Neural progenitor cell (in vitro differentiated cells): ENCODE measurements around the gene DARS1. TPM values are rescaled to one million over a fixed set of nuclear protein-coding genes. Genes with fewer than 3 reads are reported as not detected.
A peak's percentile ranks its signal among the peaks of the same experiment; 100 is the strongest.

Experiments
- DNase-seq: peaks from one replicate; pipeline ENCODE4 v3.0.0-alpha.2; 2016; ENCODE audit warnings: low spot score
- H2AFZ ChIP-seq: fragments of 200-600 bp; sonication (generic); replicated peaks from 2 replicates; pipeline ENCODE4 v1.6.1; 2016; ENCODE audit warnings: antibody characterized with exemption
- H3F3A ChIP-seq: fragments of 200-600 bp; sonication (generic); 2 replicates; pipeline ENCODE4 v1.6.1; 2016; ENCODE audit warnings: antibody characterized with exemption, low read depth
- H3K27ac ChIP-seq: fragments of 200-600 bp; sonication (generic); 2 replicates; pipeline ENCODE4 v1.5.1; 2016; ENCODE audit warnings: mild to moderate bottlenecking
- H3K27me3 ChIP-seq: fragments of 200-600 bp; sonication (generic); 2 replicates; pipeline ENCODE4 v1.6.1; 2016; ENCODE audit warnings: mild to moderate bottlenecking, moderate library complexity
- H3K36me3 ChIP-seq: fragments of 200-600 bp; sonication (generic); 2 replicates; pipeline ENCODE4 v1.5.1; 2016
- H3K4me1 ChIP-seq: fragments of 200-600 bp; sonication (generic); 2 replicates; pipeline ENCODE4 v1.6.1; 2016; ENCODE audit warnings: mixed run types
- H3K4me2 ChIP-seq: fragments of 200-600 bp; sonication (generic); 2 replicates; pipeline ENCODE4 v1.6.1; 2016
- H3K4me3 ChIP-seq: fragments of 200-600 bp; sonication (generic); 2 replicates; pipeline ENCODE4 v1.5.1; 2016
- H3K79me2 ChIP-seq: fragments of 200-600 bp; sonication (generic); 2 replicates; pipeline ENCODE4 v1.6.1; 2016; ENCODE audit warnings: low read depth
- H3K9ac ChIP-seq: fragments of 200-600 bp; sonication (generic); 2 replicates; pipeline ENCODE4 v1.6.1; 2016
- H3K9me3 ChIP-seq: fragments of 200-600 bp; sonication (generic); 2 replicates; pipeline ENCODE4 v1.5.1; 2016; ENCODE audit warnings: low read depth
- H4K20me1 ChIP-seq: fragments of 200-600 bp; sonication (generic); 2 replicates; pipeline ENCODE4 v1.6.1; 2016; ENCODE audit warnings: low read depth
- H3K27ac Mint-ChIP-seq: 3 replicates; pipeline ENCODE4 v1.8.0; 2021; ENCODE audit warnings: mixed read lengths
- H3K27me3 Mint-ChIP-seq: 2 replicates; pipeline ENCODE4 v1.8.0; 2022; ENCODE audit warnings: low read depth, mild to moderate bottlenecking, inconsistent platforms, moderate library complexity, mixed read lengths; ENCODE audit not compliant: insufficient read depth
- H3K36me3 Mint-ChIP-seq: 3 replicates; pipeline ENCODE4 v1.8.0; 2021; ENCODE audit warnings: mixed read lengths
- H3K4me1 Mint-ChIP-seq: 3 replicates; pipeline ENCODE4 v1.8.0; 2021; ENCODE audit warnings: mixed read lengths
- H3K4me3 Mint-ChIP-seq: 3 replicates; pipeline ENCODE4 v1.8.0; 2021; ENCODE audit warnings: mild to moderate bottlenecking, moderate library complexity, mixed read lengths
- H3K9me3 Mint-ChIP-seq: 3 replicates; pipeline ENCODE4 v1.8.0; 2020; ENCODE audit warnings: mixed read lengths
- EZH2 ChIP-seq: fragments of 200-600 bp; sonication (generic); IDR thresholded peaks from 2 replicates; pipeline ENCODE4 v1.6.1; 2017; ENCODE audit warnings: antibody characterized with exemption, mild to moderate bottlenecking, moderate library complexity
- EZH2phosphoT487 ChIP-seq: fragments of 200-600 bp; sonication (generic); IDR thresholded peaks from 2 replicates; pipeline ENCODE4 v1.6.1; 2017; ENCODE audit warnings: antibody characterized with exemption
- total RNA-seq: library from RNA; depleted of rRNA; stranded (reverse); fragments of >200 nt; gene quantifications from 2 replicates; pipeline ENCODE4 v1.2.3, GENCODE V29; 2015; ENCODE audit warnings: low replicate concordance
- TF ChIP-seq, protein P1 (sequence below): fragments of 200-600 bp; sonication (generic); IDR thresholded peaks from 2 replicates; pipeline ENCODE4 v1.5.1; 2017; ENCODE audit warnings: antibody characterized with exemption, mild to moderate bottlenecking

DARS1 gene
- total RNA-seq, 1 donor from 2014 or later, result 227 TPM

DNA sequence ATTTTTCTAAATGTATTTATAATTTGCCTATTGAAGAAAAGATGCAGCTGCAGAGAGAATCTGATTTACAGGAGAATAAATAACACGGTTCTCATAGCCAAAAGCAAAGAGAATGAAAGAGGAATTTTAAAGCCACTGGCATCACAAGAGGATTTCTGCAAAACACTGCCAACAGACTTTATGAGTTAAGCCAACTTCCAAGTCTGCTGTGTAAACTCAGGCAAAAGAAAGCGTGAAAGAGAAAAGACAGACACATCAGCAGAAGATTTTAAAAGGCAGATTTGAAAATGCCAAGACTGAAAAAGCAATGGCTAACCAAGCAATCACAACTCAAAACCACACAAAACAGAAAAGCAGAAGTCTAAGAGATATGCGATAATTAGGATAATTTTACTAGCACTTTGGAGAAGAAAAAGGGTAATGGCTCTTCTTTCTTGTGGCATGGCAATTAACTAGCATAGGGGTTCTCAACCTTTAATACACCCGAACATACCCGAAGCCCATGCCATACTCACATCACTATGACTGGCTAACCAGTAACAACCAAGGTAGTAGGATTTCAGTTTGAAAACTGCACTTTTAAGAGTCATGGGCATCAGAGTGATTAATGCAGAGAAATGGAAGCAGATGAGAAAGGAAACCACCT is 4.9 kb downstream of the DARS1 start:
- Histone ChIP-seq H3K4me3 (no peak overlapping the region), H3K4me2 (peak overlapping the region; percentile 42), H3K79me2 (peaks cover 65% of the 10 kb centered on the region), H2AFZ (no peak overlapping the region), H3K27me3 (no peaks in the 10 kb centered on the region), H3K9ac (peak overlapping the region; percentile 61), H3K36me3 (peaks cover 45% of the 10 kb centered on the region), H4K20me1 (peaks cover 18% of the 10 kb centered on the region), H3K4me1 (peaks cover 29% of the 10 kb centered on the region), H3K9me3 (no peaks in the 10 kb centered on the region), H3F3A (peaks cover 15% of the 10 kb centered on the region), H3K27ac (no peak overlapping the region)
- H3K36me3 Mint-ChIP-seq, result peaks cover 33% of the 10 kb centered on the region
- peaks cover 20% of the 10 kb centered on the region for H3K4me1 Mint-ChIP-seq
- TF ChIP-seq, protein P1, sequence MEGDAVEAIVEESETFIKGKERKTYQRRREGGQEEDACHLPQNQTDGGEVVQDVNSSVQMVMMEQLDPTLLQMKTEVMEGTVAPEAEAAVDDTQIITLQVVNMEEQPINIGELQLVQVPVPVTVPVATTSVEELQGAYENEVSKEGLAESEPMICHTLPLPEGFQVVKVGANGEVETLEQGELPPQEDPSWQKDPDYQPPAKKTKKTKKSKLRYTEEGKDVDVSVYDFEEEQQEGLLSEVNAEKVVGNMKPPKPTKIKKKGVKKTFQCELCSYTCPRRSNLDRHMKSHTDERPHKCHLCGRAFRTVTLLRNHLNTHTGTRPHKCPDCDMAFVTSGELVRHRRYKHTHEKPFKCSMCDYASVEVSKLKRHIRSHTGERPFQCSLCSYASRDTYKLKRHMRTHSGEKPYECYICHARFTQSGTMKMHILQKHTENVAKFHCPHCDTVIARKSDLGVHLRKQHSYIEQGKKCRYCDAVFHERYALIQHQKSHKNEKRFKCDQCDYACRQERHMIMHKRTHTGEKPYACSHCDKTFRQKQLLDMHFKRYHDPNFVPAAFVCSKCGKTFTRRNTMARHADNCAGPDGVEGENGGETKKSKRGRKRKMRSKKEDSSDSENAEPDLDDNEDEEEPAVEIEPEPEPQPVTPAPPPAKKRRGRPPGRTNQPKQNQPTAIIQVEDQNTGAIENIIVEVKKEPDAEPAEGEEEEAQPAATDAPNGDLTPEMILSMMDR, result no peak
- TF ChIP-seq EZH2 (no peak), EZH2phosphoT487 (no peak)
- no peaks in the 10 kb centered on the region for H3K27me3 Mint-ChIP-seq
- no peak for DNase-seq
- no peak overlapping the region for H3K27ac Mint-ChIP-seq
- peaks cover 2% of the 10 kb centered on the region for H3K9me3 Mint-ChIP-seq
- H3K4me3 Mint-ChIP-seq, result no peak overlapping the region

DNA sequence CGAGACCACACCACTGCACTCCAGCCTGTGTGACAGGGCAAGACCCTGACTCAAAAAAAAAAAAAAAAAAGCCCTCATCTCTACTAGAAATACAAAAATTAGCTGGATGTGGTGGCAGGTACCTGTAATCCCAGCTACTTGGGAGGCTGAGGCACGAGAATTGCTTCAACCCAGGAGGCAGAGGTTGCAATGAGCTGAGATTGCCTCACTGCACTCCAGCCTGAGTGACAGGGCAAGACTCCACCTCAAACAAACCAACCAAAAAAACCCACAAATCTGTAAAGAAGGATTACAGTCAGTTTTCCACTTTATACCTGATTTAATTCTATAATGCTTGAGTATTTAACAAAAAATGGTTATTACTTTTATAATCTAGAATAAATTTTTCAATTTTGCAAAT is 9.7 kb downstream of the DARS1 start:
- peaks cover 22% of the 10 kb centered on the region for H3K9me3 Mint-ChIP-seq
- Histone ChIP-seq H3K4me1 (peaks cover 18% of the 10 kb centered on the region), H3K9me3 (no peaks in the 10 kb centered on the region), H3K27ac (no peak overlapping the region), H3K79me2 (peaks cover 62% of the 10 kb centered on the region), H3K27me3 (no peaks in the 10 kb centered on the region), H3K4me3 (no peak overlapping the region), H3F3A (peaks cover 15% of the 10 kb centered on the region), H3K4me2 (no peak overlapping the region), H2AFZ (no peak overlapping the region), H4K20me1 (peaks cover 15% of the 10 kb centered on the region), H3K36me3 (peaks cover 54% of the 10 kb centered on the region), H3K9ac (no peak overlapping the region)
- no peak for DNase-seq
- peaks cover 3% of the 10 kb centered on the region for H3K4me1 Mint-ChIP-seq
- no peaks in the 10 kb centered on the region for H3K27me3 Mint-ChIP-seq
- H3K36me3 Mint-ChIP-seq, result peaks cover 58% of the 10 kb centered on the region
- no peak overlapping the region for H3K27ac Mint-ChIP-seq
- TF ChIP-seq EZH2, result no peak
- TF ChIP-seq EZH2phosphoT487, result no peak
- H3K4me3 Mint-ChIP-seq, result no peak overlapping the region

DNA sequence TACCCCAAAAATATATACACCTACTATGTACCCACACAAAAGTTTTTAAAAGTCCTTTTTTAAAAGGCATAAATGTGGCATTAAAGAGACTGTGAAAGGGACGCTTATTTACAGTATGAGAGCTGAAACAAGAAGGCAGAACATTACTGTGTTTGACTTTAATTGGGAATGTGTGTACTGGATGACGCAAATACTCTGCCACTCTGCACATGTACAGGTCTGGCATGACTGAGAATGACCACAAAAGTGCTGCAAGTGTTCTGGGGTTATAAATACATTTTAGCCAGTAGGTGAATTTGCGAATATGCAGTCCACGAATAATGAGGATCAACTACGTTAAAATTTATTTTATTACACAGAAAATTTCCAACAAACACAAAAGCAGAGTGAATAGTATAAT is 11.4 kb downstream of the DARS1 start:
- no peak for DNase-seq
- H3K27me3 ChIP-seq, result no peaks in the 10 kb centered on the region
- H3K4me1 ChIP-seq, result peaks cover 4% of the 10 kb centered on the region
- H3K27ac Mint-ChIP-seq, result no peak overlapping the region
- H3K27ac ChIP-seq, result no peak overlapping the region
- peaks cover 41% of the 10 kb centered on the region for H3K36me3 ChIP-seq
- no peaks in the 10 kb centered on the region for H3K9me3 ChIP-seq
- H3K9ac ChIP-seq, result no peak overlapping the region
- H3K27me3 Mint-ChIP-seq, result no peaks in the 10 kb centered on the region
- TF ChIP-seq, protein P1, result no peak
- TF ChIP-seq EZH2 (no peak), EZH2phosphoT487 (no peak)
- H3K4me3 ChIP-seq, result no peak overlapping the region
- H3K4me1 Mint-ChIP-seq, result no peaks in the 10 kb centered on the region
- peaks cover 61% of the 10 kb centered on the region for H3K36me3 Mint-ChIP-seq
- peaks cover 24% of the 10 kb centered on the region for H3K9me3 Mint-ChIP-seq
- H3K79me2 ChIP-seq, result peaks cover 63% of the 10 kb centered on the region
- H2AFZ ChIP-seq, result no peak overlapping the region
- H3F3A ChIP-seq, result peaks cover 2% of the 10 kb centered on the region
- H3K4me2 ChIP-seq, result no peak overlapping the region
- H3K4me3 Mint-ChIP-seq, result no peak overlapping the region
- H4K20me1 ChIP-seq, result peaks cover 1% of the 10 kb centered on the region

DNA sequence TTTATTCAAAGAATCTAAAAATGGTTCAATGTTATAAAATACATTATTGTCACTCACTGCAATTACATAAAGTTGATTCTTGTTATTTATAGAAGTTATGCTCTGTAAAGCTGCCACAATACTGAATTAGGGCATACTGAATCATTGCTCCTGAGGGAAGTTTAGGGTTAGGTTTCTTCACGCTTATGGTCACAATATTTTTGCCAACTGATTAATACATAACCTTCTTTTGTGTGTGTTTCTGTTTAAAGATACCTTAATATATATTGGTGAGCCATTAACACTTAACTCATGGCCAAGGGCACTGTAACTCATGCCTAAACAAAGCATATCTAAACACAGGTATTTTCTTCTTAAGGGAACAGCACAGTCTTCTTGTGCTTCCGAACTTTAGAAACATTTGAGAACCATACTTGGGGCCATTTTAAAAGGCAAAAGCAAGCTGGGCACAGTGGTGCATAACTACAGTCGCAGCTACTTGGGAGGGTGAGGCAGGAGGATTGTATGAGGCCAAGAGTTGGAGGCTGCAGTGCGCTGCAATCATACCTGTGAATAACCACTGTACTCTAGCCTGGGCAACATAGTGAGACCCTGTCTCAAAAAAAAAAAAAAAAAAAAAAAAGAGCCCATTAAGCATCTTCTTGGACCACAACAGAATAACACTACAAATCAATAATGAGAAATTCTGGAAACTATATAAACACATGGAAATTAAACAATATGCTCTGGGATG is 15.6 kb downstream of the DARS1 start:
- DNase-seq, result no peak
- Histone ChIP-seq H3K27ac (no peak overlapping the region), H2AFZ (no peak overlapping the region), H3K4me1 (no peaks in the 10 kb centered on the region), H3K9ac (no peak overlapping the region), H4K20me1 (no peaks in the 10 kb centered on the region), H3K36me3 (peaks cover 24% of the 10 kb centered on the region), H3K9me3 (no peaks in the 10 kb centered on the region), H3K79me2 (peaks cover 60% of the 10 kb centered on the region), H3K27me3 (no peaks in the 10 kb centered on the region), H3K4me2 (no peak overlapping the region), H3K4me3 (no peak overlapping the region), H3F3A (no peaks in the 10 kb centered on the region)
- Mint-ChIP-seq H3K27ac (no peak overlapping the region), H3K4me3 (no peak overlapping the region), H3K9me3 (peaks cover 24% of the 10 kb centered on the region), H3K4me1 (peaks cover 2% of the 10 kb centered on the region), H3K36me3 (peaks cover 54% of the 10 kb centered on the region), H3K27me3 (no peaks in the 10 kb centered on the region)
- no peak for TF ChIP-seq EZH2phosphoT487
- no peak for TF ChIP-seq EZH2
- TF ChIP-seq, protein P1, result no peak
